Memory B cell (primary cell): ENCODE data around the gene LAYN.

ENCODE experiments used
- ATAC-seq: fragments of 150-1000 bp; cut with Tn5 transposase; 2 replicates; pipeline ENCODE4 v1.10.0; 2021; ENCODE audit warnings: low read depth, mild to moderate bottlenecking, moderate library complexity
- DNase-seq, 2 donors: peaks; one replicate each; pipeline ENCODE4 v3.0.0; 2022; ENCODE audit warnings: low spot score in 2 of 2
- H3K27ac Mint-ChIP-seq: one replicate; pipeline ENCODE4 v1.8.0; 2022; ENCODE audit warnings: mild to moderate bottlenecking, moderate library complexity, mixed read lengths
- H3K27me3 Mint-ChIP-seq: one replicate; pipeline ENCODE4 v1.8.0; 2022; ENCODE audit warnings: mixed read lengths
- H3K36me3 Mint-ChIP-seq: one replicate; pipeline ENCODE4 v1.8.0; 2022; ENCODE audit warnings: mild to moderate bottlenecking, mixed read lengths
- H3K4me1 Mint-ChIP-seq: one replicate; pipeline ENCODE4 v1.8.0; 2022; ENCODE audit warnings: mixed read lengths
- H3K4me3 Mint-ChIP-seq: one replicate; pipeline ENCODE4 v1.8.0; 2022; ENCODE audit warnings: mild to moderate bottlenecking, moderate library complexity, mixed read lengths
- H3K9me3 Mint-ChIP-seq: one replicate; pipeline ENCODE4 v1.8.0; 2022; ENCODE audit warnings: mixed read lengths

LAYN gene

GRCh38 chr11:111602865-111603610 is 62.5 kb downstream of the LAYN start:
- peaks cover 1% of the 10 kb centered on the region for H3K36me3 Mint-ChIP-seq
- DNase-seq, result peak in 1 of 2 donors; percentile 14
- H3K9me3 Mint-ChIP-seq, result no peaks in the 10 kb centered on the region
- peaks cover 18% of the 10 kb centered on the region for H3K4me1 Mint-ChIP-seq
- H3K4me3 Mint-ChIP-seq, result peak overlapping the region; percentile 95
- ATAC-seq, result no peak
- no peaks in the 10 kb centered on the region for H3K27me3 Mint-ChIP-seq
- peak overlapping the region; percentile 97 for H3K27ac Mint-ChIP-seq

GRCh38 chr11:111603611-111604130 is 63.2 kb downstream of the LAYN start:
- Mint-ChIP-seq H3K4me3 (peak overlapping the region; percentile 95), H3K36me3 (peaks cover 1% of the 10 kb centered on the region), H3K9me3 (no peaks in the 10 kb centered on the region), H3K27ac (peak overlapping the region; percentile 97), H3K27me3 (no peaks in the 10 kb centered on the region), H3K4me1 (peaks cover 18% of the 10 kb centered on the region)
- DNase-seq (no peak), ATAC-seq (no peak)

GRCh38 chr11:111604392-111605009 is 64.0 kb downstream of the LAYN start:
- H3K27me3 Mint-ChIP-seq, result no peaks in the 10 kb centered on the region
- H3K4me1 Mint-ChIP-seq, result peaks cover 18% of the 10 kb centered on the region
- no peaks in the 10 kb centered on the region for H3K9me3 Mint-ChIP-seq
- H3K36me3 Mint-ChIP-seq, result peaks cover 1% of the 10 kb centered on the region
- H3K4me3 Mint-ChIP-seq, result no peak overlapping the region
- peak overlapping the region; percentile 97 for H3K27ac Mint-ChIP-seq
- ATAC-seq (no peak), DNase-seq (peak in 1 of 2 donors; percentile 43)

GRCh38 chr11:111605681-111606080 is 65.2 kb downstream of the LAYN start:
- peaks cover 18% of the 10 kb centered on the region for H3K4me1 Mint-ChIP-seq
- H3K36me3 Mint-ChIP-seq, result peaks cover 1% of the 10 kb centered on the region
- H3K4me3 Mint-ChIP-seq, result no peak overlapping the region
- DNase-seq (no peak), ATAC-seq (no peak)
- no peak overlapping the region for H3K27ac Mint-ChIP-seq
- no peaks in the 10 kb centered on the region for H3K27me3 Mint-ChIP-seq
- H3K9me3 Mint-ChIP-seq, result no peaks in the 10 kb centered on the region

GRCh38 chr11:111606986-111607385 is 66.5 kb downstream of the LAYN start:
- no peak overlapping the region for H3K27ac Mint-ChIP-seq
- DNase-seq, result no peak

GRCh38 chr11:111607751-111608150 is 67.2 kb downstream of the LAYN start:
- H3K4me1 Mint-ChIP-seq, result peaks cover 16% of the 10 kb centered on the region
- H3K36me3 Mint-ChIP-seq, result no peaks in the 10 kb centered on the region
- no peak overlapping the region for H3K4me3 Mint-ChIP-seq
- H3K27me3 Mint-ChIP-seq, result no peaks in the 10 kb centered on the region
- H3K27ac Mint-ChIP-seq, result no peak overlapping the region
- H3K9me3 Mint-ChIP-seq, result no peaks in the 10 kb centered on the region
- ATAC-seq (no peak), DNase-seq (no peak)

More at GRCh38 chr11:111606986-111607385, 66.5 kb downstream of the LAYN start:
- Mint-ChIP-seq H3K36me3 (no peaks in the 10 kb centered on the region), H3K9me3 (no peaks in the 10 kb centered on the region), H3K4me1 (peaks cover 16% of the 10 kb centered on the region), H3K27me3 (no peaks in the 10 kb centered on the region), H3K4me3 (no peak overlapping the region)
- no peak for ATAC-seq
